GM23338 (cell line): ENCODE results near the gene KCNK10. TPM values are rescaled to one million over a fixed set of nuclear protein-coding genes. Genes with fewer than 3 reads are reported as not detected.

Experiments used
- ATAC-seq: fragments of 200-7000 bp; cut with Tn5 transposase; 3 replicates; pipeline ENCODE4 v1.9.1; 2020
- DNase-seq: peaks from one replicate; pipeline ENCODE4 v3.0.0-alpha.2; 2015; ENCODE audit warnings: low spot score
- H2AFZ ChIP-seq: fragments of 200-600 bp; sonication (generic); 2 replicates; pipeline ENCODE4 v1.8.0; 2016; ENCODE audit warnings: antibody characterized with exemption, mild to moderate bottlenecking, moderate library complexity
- H3F3A ChIP-seq: fragments of 200-600 bp; sonication (generic); replicated peaks from 2 replicates; pipeline ENCODE4 v1.8.0; 2017; ENCODE audit warnings: antibody characterized with exemption, mixed run types, low read depth
- H3K27ac ChIP-seq: fragments of 200-600 bp; sonication (generic); 2 replicates; pipeline ENCODE4 v1.6.1; 2016; ENCODE audit warnings: low read depth
- H3K27me3 ChIP-seq: fragments of 200-600 bp; sonication (generic); 2 replicates; pipeline ENCODE4 v1.8.0; 2016; ENCODE audit warnings: mild to moderate bottlenecking, mixed run types, moderate library complexity; ENCODE audit not compliant: insufficient read depth
- H3K36me3 ChIP-seq: fragments of 200-600 bp; sonication (generic); 2 replicates; pipeline ENCODE4 v1.8.0; 2016; ENCODE audit warnings: mild to moderate bottlenecking; ENCODE audit not compliant: insufficient read depth
- H3K4me1 ChIP-seq: fragments of 200-600 bp; sonication (generic); 2 replicates; pipeline ENCODE4 v1.8.0; 2016; ENCODE audit warnings: mild to moderate bottlenecking, moderate library complexity; ENCODE audit not compliant: insufficient read depth
- H3K4me2 ChIP-seq: fragments of 200-600 bp; sonication (generic); 2 replicates; pipeline ENCODE4 v1.7.1; 2017; ENCODE audit warnings: mixed run types
- H3K4me3 ChIP-seq: fragments of 200-600 bp; sonication (generic); 2 replicates; pipeline ENCODE4 v1.6.1; 2016; ENCODE audit warnings: mixed run types
- H3K79me2 ChIP-seq: fragments of 200-600 bp; sonication (generic); replicated peaks from 2 replicates; pipeline ENCODE4 v1.8.0; 2017; ENCODE audit warnings: mild to moderate bottlenecking; ENCODE audit not compliant: insufficient read depth
- H3K9me2 ChIP-seq: fragments of 200-600 bp; sonication (generic); 2 replicates; pipeline ENCODE4 v1.8.0; 2017; ENCODE audit not compliant: insufficient read depth
- H4K20me1 ChIP-seq: fragments of 200-600 bp; sonication (generic); replicated peaks from 2 replicates; pipeline ENCODE4 v1.8.0; 2017; ENCODE audit warnings: mild to moderate bottlenecking; ENCODE audit not compliant: insufficient read depth
- H3K27ac Mint-ChIP-seq: 2 replicates; pipeline ENCODE4 v1.8.0; 2020; ENCODE audit warnings: inconsistent platforms, mild to moderate bottlenecking, moderate library complexity, mixed read lengths
- H3K27me3 Mint-ChIP-seq: 3 replicates; pipeline ENCODE4 v1.8.0; 2022; ENCODE audit warnings: low read depth, mild to moderate bottlenecking, moderate library complexity, mixed read lengths, inconsistent platforms; ENCODE audit not compliant: insufficient read depth, poor library complexity
- H3K36me3 Mint-ChIP-seq: 3 replicates; pipeline ENCODE4 v1.8.0; 2021; ENCODE audit warnings: low read depth, mild to moderate bottlenecking, inconsistent platforms, moderate library complexity, mixed read lengths
- H3K4me1 Mint-ChIP-seq: 3 replicates; pipeline ENCODE4 v1.8.0; 2020; ENCODE audit warnings: mild to moderate bottlenecking, inconsistent platforms, mixed read lengths
- H3K4me3 Mint-ChIP-seq: 3 replicates; pipeline ENCODE4 v1.8.0; 2021; ENCODE audit warnings: moderate library complexity, mild to moderate bottlenecking, inconsistent platforms, mixed read lengths
- H3K9me3 Mint-ChIP-seq: 3 replicates; pipeline ENCODE4 v1.8.0; 2020; ENCODE audit warnings: moderate library complexity, mild to moderate bottlenecking, inconsistent platforms, mixed read lengths
- CREB1 ChIP-seq: fragments of 250-450 bp; sonication (Bioruptor Pico); IDR thresholded peaks from 2 replicates; pipeline ENCODE4 v1.5.0; 2020; ENCODE audit warnings: low read depth, mild to moderate bottlenecking, moderate library complexity
- EZH2 ChIP-seq: fragments of 200-600 bp; sonication (generic); IDR thresholded peaks from one replicate; pipeline ENCODE4 v1.8.0; 2017; ENCODE audit warnings: antibody characterized with exemption, mild to moderate bottlenecking, low read depth; ENCODE audit not compliant: unreplicated experiment
- EZH2phosphoT487 ChIP-seq: fragments of 200-600 bp; sonication (generic); IDR thresholded peaks from one replicate; pipeline ENCODE4 v1.8.1; 2018; ENCODE audit warnings: antibody characterized with exemption; ENCODE audit not compliant: unreplicated experiment
- JUNB ChIP-seq: IDR thresholded peaks from one replicate; pipeline ENCODE4 v1.6.1; 2016; ENCODE audit warnings: antibody characterized with exemption; ENCODE audit not compliant: unreplicated experiment
- NANOG ChIP-seq: IDR thresholded peaks from 2 replicates; pipeline ENCODE4 v1.6.1; 2016; ENCODE audit warnings: antibody characterized with exemption, borderline replicate concordance
- POLR2AphosphoS5 ChIP-seq: IDR thresholded peaks from 2 replicates; pipeline ENCODE4 v1.6.1; 2016; ENCODE audit warnings: antibody characterized with exemption, low read depth
- STAT1 ChIP-seq: IDR thresholded peaks from one replicate; pipeline ENCODE4 v1.6.1; 2016; ENCODE audit warnings: antibody characterized with exemption; ENCODE audit not compliant: unreplicated experiment
- ZNF114 ChIP-seq: fragments of 250-450 bp; sonication (Bioruptor Pico); IDR thresholded peaks from 2 replicates; pipeline ENCODE4 v1.5.0; 2020; ENCODE audit warnings: mild to moderate bottlenecking, moderate library complexity
- ZNF331 ChIP-seq: fragments of 250-450 bp; sonication (Bioruptor Pico); IDR thresholded peaks from 2 replicates; pipeline ENCODE4 v1.5.0; 2020; ENCODE audit warnings: low read depth, mild to moderate bottlenecking, moderate library complexity
- polyA plus RNA-seq: library from polyadenylated mRNA; unstranded; fragments of >200 nt; fragmentation: Nextera tagmentation; extraction: Ambion mirVana; gene quantifications from 2 replicates; pipeline ENCODE4 v1.2.1, GENCODE V29; 2016
- total RNA-seq: library from RNA; depleted of rRNA; stranded (reverse); fragments of >200 nt; shearing (Covaris generic); gene quantifications from 2 replicates; pipeline ENCODE4 v1.2.3, GENCODE V29; 2014
- TF ChIP-seq, protein P1 (sequence below): fragments of 250-450 bp; sonication (Bioruptor Pico); IDR thresholded peaks from 2 replicates; pipeline ENCODE4 v1.5.0; 2020; ENCODE audit warnings: mild to moderate bottlenecking, moderate library complexity
- TF ChIP-seq, protein P2 (sequence below), 2 experiments: fragments of 200-600 bp in 1 of 2; sonication (generic) in 1 of 2; conservative IDR thresholded peaks; 2 replicates each; pipeline versions ENCODE4 v1.5.1 to v1.6.1; 2016 to 2017; ENCODE audit warnings: antibody characterized with exemption in 2 of 2, low read depth in 2 of 2, mild to moderate bottlenecking in 2 of 2, moderate library complexity in 1 of 2
- TF ChIP-seq, protein P3 (sequence below): IDR thresholded peaks from one replicate; pipeline ENCODE4 v1.6.1; 2018; ENCODE audit warnings: antibody characterized with exemption; ENCODE audit not compliant: unreplicated experiment
- TF ChIP-seq, protein P4 (sequence below): IDR thresholded peaks from 2 replicates; pipeline ENCODE4 v1.6.1; 2016; ENCODE audit warnings: antibody characterized with exemption

Gene KCNK10
- total and polyA plus RNA-seq, 2 experiments from 2014 or later: 0.29 to 1.0 TPM

DNA sequence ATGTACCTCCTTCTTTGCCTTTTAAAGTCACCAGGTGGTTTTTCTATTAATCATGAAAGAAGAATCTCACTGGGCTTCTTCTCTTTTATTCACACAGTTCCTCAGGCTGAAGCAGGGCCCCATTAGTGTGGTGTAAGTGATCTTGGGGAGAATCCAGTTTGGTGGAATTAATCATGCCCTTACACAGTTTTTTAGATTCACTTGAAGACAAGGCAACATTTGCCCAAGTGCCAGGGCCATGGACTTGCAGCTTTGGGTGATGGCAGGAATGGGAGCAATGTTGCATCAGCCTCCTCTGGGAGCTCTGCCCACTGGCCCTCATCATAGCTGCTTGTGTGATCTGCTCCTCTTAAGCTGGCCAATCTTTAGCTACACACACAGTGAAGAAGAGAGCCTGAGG lies 33.8 kb downstream of the KCNK10 start:
- Mint-ChIP-seq H3K36me3 (no peaks in the 10 kb centered on the region), H3K9me3 (no peaks in the 10 kb centered on the region), H3K4me3 (no peak overlapping the region), H3K27ac (no peak overlapping the region; the same call in 1 of the 2 replicates), H3K27me3 (peaks cover 3% of the 10 kb centered on the region), H3K4me1 (no peaks in the 10 kb centered on the region)
- no peak overlapping the region for H3K4me3 ChIP-seq
- TF ChIP-seq ZNF331 (CRISPR knock-in tag) (no peak), EZH2 (no peak), POLR2AphosphoS5 (no peak), CREB1 (no peak), ZNF114 (CRISPR knock-in tag) (no peak), JUNB (no peak), EZH2phosphoT487 (no peak), NANOG (no peak), STAT1 (no peak)
- TF ChIP-seq, protein P1, sequence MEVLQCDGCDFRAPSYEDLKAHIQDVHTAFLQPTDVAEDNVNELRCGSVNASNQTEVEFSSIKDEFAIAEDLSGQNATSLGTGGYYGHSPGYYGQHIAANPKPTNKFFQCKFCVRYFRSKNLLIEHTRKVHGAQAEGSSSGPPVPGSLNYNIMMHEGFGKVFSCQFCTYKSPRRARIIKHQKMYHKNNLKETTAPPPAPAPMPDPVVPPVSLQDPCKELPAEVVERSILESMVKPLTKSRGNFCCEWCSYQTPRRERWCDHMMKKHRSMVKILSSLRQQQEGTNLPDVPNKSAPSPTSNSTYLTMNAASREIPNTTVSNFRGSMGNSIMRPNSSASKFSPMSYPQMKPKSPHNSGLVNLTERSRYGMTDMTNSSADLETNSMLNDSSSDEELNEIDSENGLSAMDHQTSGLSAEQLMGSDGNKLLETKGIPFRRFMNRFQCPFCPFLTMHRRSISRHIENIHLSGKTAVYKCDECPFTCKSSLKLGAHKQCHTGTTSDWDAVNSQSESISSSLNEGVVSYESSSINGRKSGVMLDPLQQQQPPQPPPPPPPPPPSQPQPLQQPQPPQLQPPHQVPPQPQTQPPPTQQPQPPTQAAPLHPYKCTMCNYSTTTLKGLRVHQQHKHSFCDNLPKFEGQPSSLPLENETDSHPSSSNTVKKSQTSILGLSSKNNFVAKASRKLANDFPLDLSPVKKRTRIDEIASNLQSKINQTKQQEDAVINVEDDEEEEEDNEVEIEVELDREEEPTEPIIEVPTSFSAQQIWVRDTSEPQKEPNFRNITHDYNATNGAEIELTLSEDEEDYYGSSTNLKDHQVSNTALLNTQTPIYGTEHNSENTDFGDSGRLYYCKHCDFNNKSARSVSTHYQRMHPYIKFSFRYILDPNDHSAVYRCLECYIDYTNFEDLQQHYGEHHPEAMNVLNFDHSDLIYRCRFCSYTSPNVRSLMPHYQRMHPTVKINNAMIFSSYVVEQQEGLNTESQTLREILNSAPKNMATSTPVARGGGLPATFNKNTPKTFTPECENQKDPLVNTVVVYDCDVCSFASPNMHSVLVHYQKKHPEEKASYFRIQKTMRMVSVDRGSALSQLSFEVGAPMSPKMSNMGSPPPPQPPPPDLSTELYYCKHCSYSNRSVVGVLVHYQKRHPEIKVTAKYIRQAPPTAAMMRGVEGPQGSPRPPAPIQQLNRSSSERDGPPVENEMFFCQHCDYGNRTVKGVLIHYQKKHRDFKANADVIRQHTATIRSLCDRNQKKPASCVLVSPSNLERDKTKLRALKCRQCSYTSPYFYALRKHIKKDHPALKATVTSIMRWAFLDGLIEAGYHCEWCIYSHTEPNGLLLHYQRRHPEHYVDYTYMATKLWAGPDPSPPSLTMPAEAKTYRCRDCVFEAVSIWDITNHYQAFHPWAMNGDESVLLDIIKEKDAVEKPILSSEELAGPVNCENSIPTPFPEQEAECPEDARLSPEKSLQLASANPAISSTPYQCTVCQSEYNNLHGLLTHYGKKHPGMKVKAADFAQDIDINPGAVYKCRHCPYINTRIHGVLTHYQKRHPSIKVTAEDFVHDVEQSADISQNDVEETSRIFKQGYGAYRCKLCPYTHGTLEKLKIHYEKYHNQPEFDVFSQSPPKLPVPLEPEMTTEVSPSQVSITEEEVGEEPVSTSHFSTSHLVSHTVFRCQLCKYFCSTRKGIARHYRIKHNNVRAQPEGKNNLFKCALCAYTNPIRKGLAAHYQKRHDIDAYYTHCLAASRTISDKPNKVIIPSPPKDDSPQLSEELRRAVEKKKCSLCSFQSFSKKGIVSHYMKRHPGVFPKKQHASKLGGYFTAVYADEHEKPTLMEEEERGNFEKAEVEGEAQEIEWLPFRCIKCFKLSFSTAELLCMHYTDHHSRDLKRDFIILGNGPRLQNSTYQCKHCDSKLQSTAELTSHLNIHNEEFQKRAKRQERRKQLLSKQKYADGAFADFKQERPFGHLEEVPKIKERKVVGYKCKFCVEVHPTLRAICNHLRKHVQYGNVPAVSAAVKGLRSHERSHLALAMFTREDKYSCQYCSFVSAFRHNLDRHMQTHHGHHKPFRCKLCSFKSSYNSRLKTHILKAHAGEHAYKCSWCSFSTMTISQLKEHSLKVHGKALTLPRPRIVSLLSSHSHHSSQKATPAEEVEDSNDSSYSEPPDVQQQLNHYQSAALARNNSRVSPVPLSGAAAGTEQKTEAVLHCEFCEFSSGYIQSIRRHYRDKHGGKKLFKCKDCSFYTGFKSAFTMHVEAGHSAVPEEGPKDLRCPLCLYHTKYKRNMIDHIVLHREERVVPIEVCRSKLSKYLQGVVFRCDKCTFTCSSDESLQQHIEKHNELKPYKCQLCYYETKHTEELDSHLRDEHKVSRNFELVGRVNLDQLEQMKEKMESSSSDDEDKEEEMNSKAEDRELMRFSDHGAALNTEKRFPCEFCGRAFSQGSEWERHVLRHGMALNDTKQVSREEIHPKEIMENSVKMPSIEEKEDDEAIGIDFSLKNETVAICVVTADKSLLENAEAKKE: no peak
- TF ChIP-seq, protein P2, sequence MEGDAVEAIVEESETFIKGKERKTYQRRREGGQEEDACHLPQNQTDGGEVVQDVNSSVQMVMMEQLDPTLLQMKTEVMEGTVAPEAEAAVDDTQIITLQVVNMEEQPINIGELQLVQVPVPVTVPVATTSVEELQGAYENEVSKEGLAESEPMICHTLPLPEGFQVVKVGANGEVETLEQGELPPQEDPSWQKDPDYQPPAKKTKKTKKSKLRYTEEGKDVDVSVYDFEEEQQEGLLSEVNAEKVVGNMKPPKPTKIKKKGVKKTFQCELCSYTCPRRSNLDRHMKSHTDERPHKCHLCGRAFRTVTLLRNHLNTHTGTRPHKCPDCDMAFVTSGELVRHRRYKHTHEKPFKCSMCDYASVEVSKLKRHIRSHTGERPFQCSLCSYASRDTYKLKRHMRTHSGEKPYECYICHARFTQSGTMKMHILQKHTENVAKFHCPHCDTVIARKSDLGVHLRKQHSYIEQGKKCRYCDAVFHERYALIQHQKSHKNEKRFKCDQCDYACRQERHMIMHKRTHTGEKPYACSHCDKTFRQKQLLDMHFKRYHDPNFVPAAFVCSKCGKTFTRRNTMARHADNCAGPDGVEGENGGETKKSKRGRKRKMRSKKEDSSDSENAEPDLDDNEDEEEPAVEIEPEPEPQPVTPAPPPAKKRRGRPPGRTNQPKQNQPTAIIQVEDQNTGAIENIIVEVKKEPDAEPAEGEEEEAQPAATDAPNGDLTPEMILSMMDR (conservative IDR thresholded peaks at IDR 0.05; ENCODE audit: low read depth in 2 of 2): no peak
- TF ChIP-seq, protein P3, sequence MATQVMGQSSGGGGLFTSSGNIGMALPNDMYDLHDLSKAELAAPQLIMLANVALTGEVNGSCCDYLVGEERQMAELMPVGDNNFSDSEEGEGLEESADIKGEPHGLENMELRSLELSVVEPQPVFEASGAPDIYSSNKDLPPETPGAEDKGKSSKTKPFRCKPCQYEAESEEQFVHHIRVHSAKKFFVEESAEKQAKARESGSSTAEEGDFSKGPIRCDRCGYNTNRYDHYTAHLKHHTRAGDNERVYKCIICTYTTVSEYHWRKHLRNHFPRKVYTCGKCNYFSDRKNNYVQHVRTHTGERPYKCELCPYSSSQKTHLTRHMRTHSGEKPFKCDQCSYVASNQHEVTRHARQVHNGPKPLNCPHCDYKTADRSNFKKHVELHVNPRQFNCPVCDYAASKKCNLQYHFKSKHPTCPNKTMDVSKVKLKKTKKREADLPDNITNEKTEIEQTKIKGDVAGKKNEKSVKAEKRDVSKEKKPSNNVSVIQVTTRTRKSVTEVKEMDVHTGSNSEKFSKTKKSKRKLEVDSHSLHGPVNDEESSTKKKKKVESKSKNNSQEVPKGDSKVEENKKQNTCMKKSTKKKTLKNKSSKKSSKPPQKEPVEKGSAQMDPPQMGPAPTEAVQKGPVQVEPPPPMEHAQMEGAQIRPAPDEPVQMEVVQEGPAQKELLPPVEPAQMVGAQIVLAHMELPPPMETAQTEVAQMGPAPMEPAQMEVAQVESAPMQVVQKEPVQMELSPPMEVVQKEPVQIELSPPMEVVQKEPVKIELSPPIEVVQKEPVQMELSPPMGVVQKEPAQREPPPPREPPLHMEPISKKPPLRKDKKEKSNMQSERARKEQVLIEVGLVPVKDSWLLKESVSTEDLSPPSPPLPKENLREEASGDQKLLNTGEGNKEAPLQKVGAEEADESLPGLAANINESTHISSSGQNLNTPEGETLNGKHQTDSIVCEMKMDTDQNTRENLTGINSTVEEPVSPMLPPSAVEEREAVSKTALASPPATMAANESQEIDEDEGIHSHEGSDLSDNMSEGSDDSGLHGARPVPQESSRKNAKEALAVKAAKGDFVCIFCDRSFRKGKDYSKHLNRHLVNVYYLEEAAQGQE: no peak
- TF ChIP-seq, protein P4, sequence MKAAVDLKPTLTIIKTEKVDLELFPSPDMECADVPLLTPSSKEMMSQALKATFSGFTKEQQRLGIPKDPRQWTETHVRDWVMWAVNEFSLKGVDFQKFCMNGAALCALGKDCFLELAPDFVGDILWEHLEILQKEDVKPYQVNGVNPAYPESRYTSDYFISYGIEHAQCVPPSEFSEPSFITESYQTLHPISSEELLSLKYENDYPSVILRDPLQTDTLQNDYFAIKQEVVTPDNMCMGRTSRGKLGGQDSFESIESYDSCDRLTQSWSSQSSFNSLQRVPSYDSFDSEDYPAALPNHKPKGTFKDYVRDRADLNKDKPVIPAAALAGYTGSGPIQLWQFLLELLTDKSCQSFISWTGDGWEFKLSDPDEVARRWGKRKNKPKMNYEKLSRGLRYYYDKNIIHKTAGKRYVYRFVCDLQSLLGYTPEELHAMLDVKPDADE: no peak
- no peak overlapping the region for H3K4me2 ChIP-seq
- H3F3A ChIP-seq: no peaks in the 10 kb centered on the region
- no peak overlapping the region for H3K27ac ChIP-seq
- H3K36me3 ChIP-seq: no peaks in the 10 kb centered on the region
- H3K79me2 ChIP-seq: no peaks in the 10 kb centered on the region
- no peak for DNase-seq
- no peaks in the 10 kb centered on the region; the same call in 1 of the 2 replicates for H3K9me2 ChIP-seq
- 0 out of 2 replicates have a peak overlapping the region, but pooled peaks have one; percentile 14 for H2AFZ ChIP-seq
- H4K20me1 ChIP-seq: no peaks in the 10 kb centered on the region
- ATAC-seq: no peak
- no peaks in the 10 kb centered on the region for H3K4me1 ChIP-seq
- H3K27me3 ChIP-seq: no peaks in the 10 kb centered on the region
